ENCODE results near the gene MYL11.

MYL11 gene

GRCh38 chr16:30397056-30397455 lies 22.5 kb downstream of the MYL11 start:
- no peak for DNase-seq

- DNase-seq, result no peak
These were observed 23.4 kb downstream of the MYL11 start for GRCh38 chr16:30397776-30398660.

DNA sequence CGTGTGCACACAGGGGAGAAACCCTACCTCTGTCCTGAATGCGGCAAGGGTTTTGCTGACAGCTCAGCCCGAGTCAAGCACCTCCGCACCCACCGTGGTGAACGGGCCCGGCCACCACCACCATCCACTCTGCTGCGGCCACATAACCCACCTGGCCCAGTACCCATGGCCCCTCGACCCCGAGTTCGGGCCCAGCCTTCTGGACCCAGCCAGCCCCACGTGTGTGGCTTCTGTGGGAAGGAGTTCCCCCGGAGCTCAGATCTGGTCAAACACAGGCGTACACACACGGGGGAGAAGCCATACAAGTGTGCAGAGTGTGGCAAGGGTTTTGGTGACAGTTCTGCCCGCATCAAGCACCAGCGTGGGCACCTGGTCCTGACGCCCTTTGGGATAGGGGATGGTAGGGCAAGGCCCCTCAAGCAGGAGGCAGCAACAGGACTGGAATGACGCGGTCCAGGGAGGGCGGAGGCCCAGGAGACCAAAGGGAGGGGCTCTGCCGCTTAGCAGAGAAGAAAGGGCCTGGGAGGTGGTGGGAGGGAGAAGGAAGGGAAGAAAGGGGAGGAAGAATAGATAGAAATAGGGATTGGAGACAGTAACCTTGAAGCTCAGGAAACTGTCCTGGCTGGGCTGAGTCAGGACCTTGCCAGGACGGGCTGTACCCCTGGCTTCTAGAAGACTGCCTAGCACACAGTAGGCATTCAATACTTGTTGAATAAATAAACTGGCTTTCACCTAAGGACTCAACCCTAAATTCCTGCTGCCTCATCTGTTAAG lies 24.2 kb downstream of the MYL11 start:
- no peak for DNase-seq

GRCh38 chr16:30399435-30400186 lies 25.0 kb downstream of the MYL11 start:
- DNase-seq, result no peak

GRCh38 chr16:30401768-30402425 lies 27.3 kb downstream of the MYL11 start:
- DNase-seq, result no peak

- DNase-seq, result no peak
These were observed 32.1 kb downstream of the MYL11 start for GRCh38 chr16:30406795-30407101.

GRCh38 chr16:30407102-30407803 lies 32.7 kb downstream of the MYL11 start, which contains the start of gene ZNF771:
Gene ZNF771, plus strand, starts transcription at chr16:30407606. Its CDS starts 448 bp downstream, at chr16:30408054.
- peak; percentile 78 for DNase-seq

- DNase-seq, result peak; percentile 25
These were observed 33.4 kb downstream of the MYL11 start for GRCh38 chr16:30407804-30408534.

- DNase-seq, result peak; percentile 73
These were observed 34.8 kb downstream of the MYL11 start for GRCh38 chr16:30409125-30410060.

DNA sequence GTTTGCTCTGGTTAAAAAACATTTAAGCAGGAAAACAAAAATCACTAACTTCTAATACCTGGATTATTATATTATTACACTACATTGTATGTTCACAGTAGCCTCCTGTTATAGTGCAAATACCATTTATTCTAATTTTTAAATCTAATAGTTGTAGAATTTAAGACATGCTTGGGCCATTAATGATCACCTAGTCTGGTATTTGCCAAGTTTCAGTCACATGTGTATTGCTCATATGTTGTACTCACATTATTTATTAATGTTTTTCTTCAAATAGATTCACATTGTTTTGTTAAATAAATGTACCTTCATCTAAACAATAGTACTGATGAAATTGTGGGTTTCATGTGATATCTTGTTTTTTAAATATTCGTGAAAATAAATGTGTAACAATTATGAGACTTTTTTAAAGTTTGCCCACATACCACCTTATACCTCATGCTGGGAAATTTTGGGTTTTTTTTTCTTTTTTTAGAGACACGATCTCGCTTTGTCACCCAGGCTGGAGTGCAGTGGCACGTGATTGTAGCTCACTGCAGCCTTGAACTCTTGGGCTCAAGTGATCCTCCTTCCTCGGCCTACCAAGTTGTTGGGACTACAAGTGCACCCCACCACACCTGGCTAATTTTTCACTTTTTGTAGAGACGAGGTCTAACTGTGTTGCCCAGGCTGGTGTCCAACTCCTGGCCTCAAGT lies 38.7 kb downstream of the MYL11 start:
- DNase-seq, result no peak

DNA sequence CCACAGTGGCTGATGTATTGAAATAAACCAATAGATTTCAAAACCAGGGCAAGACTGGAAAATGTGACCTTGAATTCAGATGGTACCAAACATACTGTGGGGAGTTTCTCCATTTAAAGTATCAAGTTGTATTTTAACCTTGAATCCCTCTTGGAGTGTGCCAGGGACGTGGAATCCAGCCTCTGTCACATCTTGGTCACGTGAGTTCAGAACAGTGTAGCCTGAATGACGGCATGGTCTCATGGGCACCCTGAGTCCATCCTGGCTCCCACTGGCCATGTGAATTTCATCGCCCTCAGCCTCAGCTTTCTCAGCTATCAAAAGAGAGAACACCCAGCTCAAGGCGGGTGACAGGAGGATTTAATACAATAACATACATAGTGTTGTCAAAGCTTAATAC lies 39.6 kb downstream of the MYL11 start:
- no peak for DNase-seq

DNA sequence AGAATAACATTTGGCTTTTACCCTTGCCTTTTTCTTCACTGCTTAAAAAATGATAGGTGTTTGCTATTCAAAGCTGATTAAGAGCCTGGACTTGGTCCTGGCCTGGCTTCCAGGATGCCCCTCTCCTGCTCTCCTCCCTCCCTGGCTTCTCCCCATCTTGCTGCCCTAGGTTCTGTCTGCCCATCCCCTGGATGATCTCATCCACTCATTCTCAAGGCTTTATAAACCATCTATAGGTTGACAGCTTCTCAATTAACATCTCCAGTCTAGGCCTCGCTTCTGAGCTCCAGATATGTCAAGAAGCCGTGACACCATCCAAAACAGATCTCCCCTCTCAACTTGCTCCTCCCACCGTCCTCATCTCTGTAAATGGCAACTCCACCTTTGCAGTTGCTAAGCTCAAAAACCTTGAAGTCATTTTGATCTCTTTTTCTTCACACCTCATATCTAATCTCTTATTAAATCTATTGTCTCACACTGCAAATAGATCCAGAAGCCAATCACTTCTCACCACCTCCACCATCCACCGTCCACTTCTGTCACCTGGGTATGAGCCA lies 41.5 kb downstream of the MYL11 start:
- DNase-seq, result no peak

GRCh38 chr16:30416624-30417528 lies 42.3 kb downstream of the MYL11 start:
- DNase-seq, result peak; percentile 11

- DNase-seq, result peak; percentile 92
These were observed 43.1 kb downstream of the MYL11 start for GRCh38 chr16:30417529-30418349.

- DNase-seq, result no peak
These were observed 44.0 kb downstream of the MYL11 start for GRCh38 chr16:30418350-30419181.

GRCh38 chr16:30421010-30421409 lies 46.4 kb downstream of the MYL11 start:
- DNase-seq, result no peak

Data from NCI-H1105 treated with DMSO at 0.1 percent for 48 hours (cell line).